ENCODE data around the gene CGB3.
"Not testable (repeated sequence)": the region's sequence is repeated elsewhere in the genome, so short reads cannot be mapped to it uniquely, and the experiment has no call there.

DNA sequence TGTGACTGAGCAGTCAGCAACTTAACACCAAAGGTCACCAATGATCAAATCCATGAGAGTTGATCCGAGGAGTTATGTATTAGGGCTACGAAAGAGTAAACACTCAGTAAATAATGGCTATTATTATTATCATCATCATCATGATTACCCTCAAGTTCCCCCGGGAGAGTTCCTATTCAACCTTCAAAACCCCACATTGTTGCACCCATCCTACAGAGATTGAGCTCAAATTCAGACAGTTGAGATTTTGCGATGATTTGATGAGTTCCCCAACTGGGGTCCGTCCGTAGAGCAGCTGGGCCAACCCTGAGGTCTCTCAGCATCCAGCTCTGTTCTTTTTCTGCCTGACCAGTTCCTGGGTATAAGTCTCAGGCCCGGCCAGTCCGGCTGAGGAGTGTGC is 14.0 kb upstream of the CGB3 start:
- TF ChIP-seq, protein P1, sequence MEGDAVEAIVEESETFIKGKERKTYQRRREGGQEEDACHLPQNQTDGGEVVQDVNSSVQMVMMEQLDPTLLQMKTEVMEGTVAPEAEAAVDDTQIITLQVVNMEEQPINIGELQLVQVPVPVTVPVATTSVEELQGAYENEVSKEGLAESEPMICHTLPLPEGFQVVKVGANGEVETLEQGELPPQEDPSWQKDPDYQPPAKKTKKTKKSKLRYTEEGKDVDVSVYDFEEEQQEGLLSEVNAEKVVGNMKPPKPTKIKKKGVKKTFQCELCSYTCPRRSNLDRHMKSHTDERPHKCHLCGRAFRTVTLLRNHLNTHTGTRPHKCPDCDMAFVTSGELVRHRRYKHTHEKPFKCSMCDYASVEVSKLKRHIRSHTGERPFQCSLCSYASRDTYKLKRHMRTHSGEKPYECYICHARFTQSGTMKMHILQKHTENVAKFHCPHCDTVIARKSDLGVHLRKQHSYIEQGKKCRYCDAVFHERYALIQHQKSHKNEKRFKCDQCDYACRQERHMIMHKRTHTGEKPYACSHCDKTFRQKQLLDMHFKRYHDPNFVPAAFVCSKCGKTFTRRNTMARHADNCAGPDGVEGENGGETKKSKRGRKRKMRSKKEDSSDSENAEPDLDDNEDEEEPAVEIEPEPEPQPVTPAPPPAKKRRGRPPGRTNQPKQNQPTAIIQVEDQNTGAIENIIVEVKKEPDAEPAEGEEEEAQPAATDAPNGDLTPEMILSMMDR (IDR thresholded peaks at IDR 0.05): not testable (repeated sequence)
- TF ChIP-seq EZH2phosphoT487, EZH2 (IDR thresholded peaks at IDR 0.05): not testable (repeated sequence)
